ENCODE data around the gene PCYT2. TPM values are rescaled to one million over a fixed set of nuclear protein-coding genes. Genes with fewer than 3 reads are reported as not detected.

Gene PCYT2
- total RNA-seq, 1 experiment from 2014 or later: 31.4 TPM

- no peaks in the 10 kb centered on the region for H3K27me3 Mint-ChIP-seq (ENCODE audit: low read depth)
- ChIA-PET POLR2A (interaction anchor here (1.1 to 1.9 kb wide), 2 partner anchors 15 to 155 kb away, joined by 4 to 5 read pairs; no protein-coding TSS in a partner anchor), CTCF (interaction anchor here (1.1 kb wide), 1 partner anchor 62 kb away, joined by 3 read pairs; the partner anchor contains the start of gene MAFG)
- DNase-seq (ENCODE audit: low spot score): no peak
- no peak overlapping the region for H3K27ac Mint-ChIP-seq
- no peaks in the 10 kb centered on the region for H3K9me3 Mint-ChIP-seq
- ATAC-seq: no peak
- H3K4me1 Mint-ChIP-seq: peaks cover 34% of the 10 kb centered on the region
- TF ChIP-seq EMX1 (CRISPR knock-in tag; IDR thresholded peaks at IDR 0.05) (no peak; the same call in 1 of the 2 replicates), ZNF512 (CRISPR knock-in tag; IDR thresholded peaks at IDR 0.05; ENCODE audit: borderline replicate concordance) (no peak), ZNF219 (CRISPR knock-in tag; IDR thresholded peaks at IDR 0.05; ENCODE audit: borderline replicate concordance) (no peak), CTCF (IDR thresholded peaks at IDR 0.05) (no peak), ZBTB21 (CRISPR knock-in tag; IDR thresholded peaks at IDR 0.05; ENCODE audit: borderline replicate concordance) (no peak), CDX4 (CRISPR knock-in tag; IDR thresholded peaks at IDR 0.05; ENCODE audit: borderline replicate concordance) (no peak), TEAD1 (CRISPR knock-in tag; IDR thresholded peaks at IDR 0.05) (no peak)
- peaks cover 18% of the 10 kb centered on the region for H3K36me3 Mint-ChIP-seq
- H3K4me3 Mint-ChIP-seq: no peak overlapping the region
Observed at GRCh38 chr17:81865733-81866439, 45.3 kb downstream of the PCYT2 start.

- Mint-ChIP-seq H3K9me3 (no peaks in the 10 kb centered on the region), H3K4me1 (peaks cover 34% of the 10 kb centered on the region), H3K36me3 (peaks cover 18% of the 10 kb centered on the region), H3K27me3 (ENCODE audit: low read depth) (no peaks in the 10 kb centered on the region; the same call in 1 of the 2 replicates), H3K4me3 (no peak overlapping the region), H3K27ac (no peak overlapping the region)
- POLR2A ChIA-PET: interaction anchor here (1.1 kb wide), 1 partner anchor 15 kb away, joined by 4 read pairs; no protein-coding TSS in a partner anchor
- CTCF ChIA-PET: interaction anchor here (1.1 kb wide), 1 partner anchor 63 kb away, joined by 3 read pairs; the partner anchor contains the start of gene MAFG
- no peak for TF ChIP-seq EMX1 (CRISPR knock-in tag; IDR thresholded peaks at IDR 0.05)
- no peak for TF ChIP-seq FOXJ3 (CRISPR knock-in tag; IDR thresholded peaks at IDR 0.05; ENCODE audit: borderline replicate concordance)
- TF ChIP-seq ZNF396 (CRISPR knock-in tag; IDR thresholded peaks at IDR 0.05; ENCODE audit: borderline replicate concordance): no peak
- TF ChIP-seq JAZF1 (CRISPR knock-in tag; IDR thresholded peaks at IDR 0.05): no peak
- no peak for TF ChIP-seq PRRX2 (CRISPR knock-in tag; IDR thresholded peaks at IDR 0.05)
- no peak for TF ChIP-seq MAX (CRISPR knock-in tag; IDR thresholded peaks at IDR 0.05)
- no peak for TF ChIP-seq HMGA2 (CRISPR knock-in tag; IDR thresholded peaks at IDR 0.05)
- no peak for TF ChIP-seq CDX4 (CRISPR knock-in tag; IDR thresholded peaks at IDR 0.05; ENCODE audit: borderline replicate concordance)
- TF ChIP-seq ESRRA (CRISPR knock-in tag; IDR thresholded peaks at IDR 0.05; ENCODE audit: borderline replicate concordance): no peak
- no peak for TF ChIP-seq TCF7 (CRISPR knock-in tag; IDR thresholded peaks at IDR 0.05; ENCODE audit: low read depth)
- ATAC-seq: no peak
- no peak for DNase-seq (ENCODE audit: low spot score)
Observed at GRCh38 chr17:81865358-81865732, 45.9 kb downstream of the PCYT2 start.
